Pancreas (tissue), 10 donors: Measurements from ENCODE around the gene NEK10. TPM values are rescaled to one million over a fixed set of nuclear protein-coding genes. Genes with fewer than 3 reads are reported as not detected.

Source experiments
- ATAC-seq, 4 donors: fragments of 200-7000 bp; cut with Tn5 transposase; one replicate each; pipeline versions ENCODE4 v1.8.0 to v1.9.1; 2020; ENCODE audit warnings: mild to moderate bottlenecking in 4 of 4, moderate library complexity in 4 of 4
- DNase-seq, 6 donors: peaks; one replicate each; pipeline ENCODE4 v3.0.0-alpha.2; 2020
- FAIRE-seq: peaks from 2 replicates; lab custom pipeline; 2012; peaks lifted over from hg19 to GRCh38; lab: Jason Lieb, UNC
- H3K27ac ChIP-seq, 4 donors: fragments of 200-600 bp; sonication (generic); 1 replicate in 3 of 4; 2 replicates in 1 of 4; pipeline versions ENCODE4 v1.5.0 to v1.8.0; 2020
- H3K27me3 ChIP-seq, 4 donors: fragments of 200-600 bp; one replicate each; pipeline ENCODE4 v1.8.0; 2021
- H3K36me3 ChIP-seq, 3 donors: fragments of 200-600 bp; sonication (generic) in 1 of 3; one replicate each; pipeline versions ENCODE4 v1.5.0 to v1.8.0; 2020 to 2021
- H3K4me1 ChIP-seq, 3 donors: fragments of 200-600 bp; one replicate each; pipeline ENCODE4 v1.8.0; 2021
- H3K4me3 ChIP-seq, 4 donors: fragments of 200-600 bp; sonication (generic) in 2 of 4; one replicate each; pipeline versions ENCODE4 v1.5.0 to v1.8.0; 2020 to 2021
- H3K9me3 ChIP-seq, 4 donors: fragments of 200-600 bp; one replicate each; pipeline ENCODE4 v1.8.0; 2021
- CTCF ChIP-seq, 4 donors: fragments of 200-600 bp; sonication (generic) in 3 of 4; IDR thresholded peaks; one replicate each; pipeline versions ENCODE4 v1.5.0 to v1.8.0; 2021; ENCODE audit warnings: antibody characterized with exemption in 4 of 4
- WGBS, 2 donors: extraction: QIAGEN DNeasy Blood & Tissue Kit; methylation state at CpG; one replicate each; pipeline ENCODE4 v1.1.7; 2013; 5-methylcytosine and 5-hydroxymethylcytosine counted together
- intact Hi-C, 3 donors: fragments of 100-400 bp; cut with DNase I; formaldehyde crosslinking; loops; one replicate each; pipeline versions ENCODE4 v1.11.1 to v1.14.2; 2022
- polyA plus RNA-seq, 2 donors: library from polyadenylated mRNA; stranded (reverse); fragments of 200-250 nt; gene quantifications; one replicate each; pipeline ENCODE4 v1.2.3, GENCODE V29; 2013
- total RNA-seq, 6 donors: library from RNA; stranded (reverse); fragmentation: NEBNext Ultra II Directional in 4 of 6; extraction: Animal tissue kit (Norgen Biotek cat#: 25700) in 4 of 6; gene quantifications; one replicate each; pipeline versions ENCODE4 v1.2.1 to v1.2.4, GENCODE V29; 2021 to 2023
- donor health status: healthy with polysubstance abuse.
- donor health status: DM: no; HTN: no; CAD: no; lungs with moderate emphysema.
- donor health status: DM: no; HTN: no; CAD: no.
- donor health status: control.
- donor health status: control.
- donor health status: Bipolar disorder and iron deficiency.
- donor health status: DM: yes; HTN: yes; CAD: no.
- donor health status: DM: no; HTN: no; CAD: no.
- donor health status: DM: no; HTN: no; CAD: no.
- donor health status: DM: yes; HTN: yes; CAD: no.

NEK10 gene
- total and polyA plus RNA-seq, 8 donors = 0.24 to 0.90 (median 0.37) TPM

GRCh38 chr3:27208961-27209616 lies 160.1 kb downstream of the NEK10 start:
- Histone ChIP-seq H3K27ac (no peak overlapping the region), H3K4me1 (no peaks in the 10 kb centered on the region), H3K9me3 (no peaks in the 10 kb centered on the region), H3K4me3 (no peak overlapping the region), H3K27me3 (no peaks in the 10 kb centered on the region), H3K36me3 (no peaks in the 10 kb centered on the region)
- ATAC-seq (no peak), FAIRE-seq (no peak), DNase-seq (no peak)
- intact Hi-C loops = no loop called here
- 62 to 70% methylated on average over 2 of the region's 2 CpGs for WGBS, 2 donors
- no peak for TF ChIP-seq CTCF (IDR thresholded peaks at IDR 0.05)

GRCh38 chr3:27202959-27203358 lies 166.2 kb downstream of the NEK10 start:
- H3K9me3 ChIP-seq = no peaks in the 10 kb centered on the region
- FAIRE-seq (no peak), ATAC-seq (no peak), DNase-seq (no peak)
- H3K36me3 ChIP-seq = no peaks in the 10 kb centered on the region
- TF ChIP-seq CTCF (IDR thresholded peaks at IDR 0.05) = no peak
- no peak overlapping the region for H3K4me3 ChIP-seq
- H3K27ac ChIP-seq = no peak overlapping the region
- WGBS, 2 donors = 78 to 89% methylated on average over 1 of the region's 1 CpG
- no peaks in the 10 kb centered on the region for H3K4me1 ChIP-seq
- intact Hi-C loops = no loop called here
- no peaks in the 10 kb centered on the region for H3K27me3 ChIP-seq

- Histone ChIP-seq H3K36me3 (no peaks in the 10 kb centered on the region), H3K9me3 (no peaks in the 10 kb centered on the region), H3K27ac (no peak overlapping the region), H3K4me1 (no peaks in the 10 kb centered on the region), H3K27me3 (no peaks in the 10 kb centered on the region), H3K4me3 (no peak overlapping the region)
- intact Hi-C loops = no loop called here
- ATAC-seq (peak in 2 of 4 donors; percentile 87 to 93), FAIRE-seq (peak; percentile 82), DNase-seq (peak in 1 of 6 donors; percentile 23)
- 21 to 22% methylated on average over 5 of the region's 5 CpGs for whole genome bisulfite sequencing, 2 donors
- no peak for TF ChIP-seq CTCF (IDR thresholded peaks at IDR 0.05)
Observed at GRCh38 chr3:27201492-27201891, 167.7 kb downstream of the NEK10 start.

- intact Hi-C loops = no loop called here
- no peak overlapping the region for H3K27ac ChIP-seq
- H3K4me3 ChIP-seq = no peak overlapping the region
- H3K9me3 ChIP-seq = no peaks in the 10 kb centered on the region
- no peak for TF ChIP-seq CTCF (IDR thresholded peaks at IDR 0.05)
- no peak for FAIRE-seq
- DNase-seq = peak in 1 of 6 donors; percentile 28
- H3K4me1 ChIP-seq = no peaks in the 10 kb centered on the region
- no peaks in the 10 kb centered on the region for H3K27me3 ChIP-seq
- WGBS, 2 donors = 13 to 22% methylated on average over 2 of the region's 2 CpGs
- ATAC-seq = peak in 2 of 4 donors; percentile 73 to 84
- H3K36me3 ChIP-seq = no peaks in the 10 kb centered on the region
Observed at GRCh38 chr3:27200721-27201489, 168.3 kb downstream of the NEK10 start.
